ENCODE data around the gene CAPRIN2. TPM values are rescaled to one million over a fixed set of nuclear protein-coding genes. Genes with fewer than 3 reads are reported as not detected.

The CAPRIN2 gene
- total and polyA plus RNA-seq, 9 donors, result 16.8 to 31.7 (median 22.7) TPM

DNA sequence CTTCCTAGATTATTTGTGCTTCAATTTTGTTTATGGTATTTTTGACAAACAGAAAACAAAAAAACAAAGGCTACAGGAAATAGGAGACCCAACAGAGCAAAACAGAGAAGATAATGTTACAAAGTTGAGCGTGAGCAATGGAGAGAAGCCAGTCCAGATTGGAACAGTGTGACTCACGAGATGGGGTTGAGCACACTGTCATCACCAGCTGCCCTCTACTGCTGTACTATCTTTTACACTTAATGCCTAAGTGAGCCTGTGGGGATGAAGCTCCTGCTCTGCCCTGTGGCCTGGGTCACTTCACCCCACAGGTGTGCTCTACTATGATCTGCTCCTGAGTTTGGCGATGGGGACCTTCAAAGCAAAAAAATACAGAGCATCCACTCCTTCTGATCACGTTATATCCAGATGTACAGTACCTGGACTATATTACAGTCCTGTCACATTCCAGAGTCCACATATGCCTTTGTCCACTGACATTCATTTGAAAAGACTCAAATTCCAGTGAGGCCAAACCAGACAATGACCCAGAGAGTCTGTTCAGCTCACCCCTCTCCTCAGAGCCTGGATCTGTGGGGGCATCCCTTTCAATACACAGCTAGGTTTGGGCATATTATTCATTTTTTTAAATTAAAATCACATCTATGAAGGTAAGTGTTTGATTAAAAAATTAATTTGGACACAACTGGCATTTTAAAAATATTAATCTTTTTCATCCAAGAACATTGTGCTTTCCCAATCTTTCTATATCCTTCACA, 63.5 kb downstream of the CAPRIN2 start:
- H3K27me3 ChIP-seq, result no peaks in the 10 kb centered on the region
- intact Hi-C loops (cut with DNase I), result no loop called here
- H3K4me3 ChIP-seq, result no peak overlapping the region
- peaks cover 13% of the 10 kb centered on the region for H3K4me1 ChIP-seq (ENCODE audit: insufficient read depth)
- no peaks in the 10 kb centered on the region for H3K36me3 ChIP-seq
- H3K9me3 ChIP-seq, result no peaks in the 10 kb centered on the region
- 47 to 55% (median 51%) methylated on average over 4 of the region's 4 CpGs for WGBS, 3 donors
- peak in 3 of 5 donors; percentile 22 to 28 (median 26) for DNase-seq
- no peak overlapping the region for H3K27ac ChIP-seq
- TF ChIP-seq, protein P1, sequence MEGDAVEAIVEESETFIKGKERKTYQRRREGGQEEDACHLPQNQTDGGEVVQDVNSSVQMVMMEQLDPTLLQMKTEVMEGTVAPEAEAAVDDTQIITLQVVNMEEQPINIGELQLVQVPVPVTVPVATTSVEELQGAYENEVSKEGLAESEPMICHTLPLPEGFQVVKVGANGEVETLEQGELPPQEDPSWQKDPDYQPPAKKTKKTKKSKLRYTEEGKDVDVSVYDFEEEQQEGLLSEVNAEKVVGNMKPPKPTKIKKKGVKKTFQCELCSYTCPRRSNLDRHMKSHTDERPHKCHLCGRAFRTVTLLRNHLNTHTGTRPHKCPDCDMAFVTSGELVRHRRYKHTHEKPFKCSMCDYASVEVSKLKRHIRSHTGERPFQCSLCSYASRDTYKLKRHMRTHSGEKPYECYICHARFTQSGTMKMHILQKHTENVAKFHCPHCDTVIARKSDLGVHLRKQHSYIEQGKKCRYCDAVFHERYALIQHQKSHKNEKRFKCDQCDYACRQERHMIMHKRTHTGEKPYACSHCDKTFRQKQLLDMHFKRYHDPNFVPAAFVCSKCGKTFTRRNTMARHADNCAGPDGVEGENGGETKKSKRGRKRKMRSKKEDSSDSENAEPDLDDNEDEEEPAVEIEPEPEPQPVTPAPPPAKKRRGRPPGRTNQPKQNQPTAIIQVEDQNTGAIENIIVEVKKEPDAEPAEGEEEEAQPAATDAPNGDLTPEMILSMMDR (IDR thresholded peaks at IDR 0.05), result no peak
- no peak for TF ChIP-seq EP300 (IDR thresholded peaks at IDR 0.05)
- no peak for TF ChIP-seq POLR2A (IDR thresholded peaks at IDR 0.05)

GRCh38 chr12:30687265-30687986, 67.3 kb downstream of the CAPRIN2 start:
- Histone ChIP-seq H3K27ac (no peak overlapping the region), H3K27me3 (no peaks in the 10 kb centered on the region), H3K4me1 (ENCODE audit: insufficient read depth) (peaks cover under 1% of the 10 kb centered on the region), H3K36me3 (no peaks in the 10 kb centered on the region), H3K9me3 (no peaks in the 10 kb centered on the region), H3K4me3 (no peak overlapping the region)
- WGBS, 3 donors, result 78 to 91% (median 86%) methylated on average over 2 of the region's 2 CpGs
- no peak for DNase-seq
- TF ChIP-seq POLR2A (IDR thresholded peaks at IDR 0.05), result no peak
- intact Hi-C loops (cut with DNase I), result no loop called here

DNA sequence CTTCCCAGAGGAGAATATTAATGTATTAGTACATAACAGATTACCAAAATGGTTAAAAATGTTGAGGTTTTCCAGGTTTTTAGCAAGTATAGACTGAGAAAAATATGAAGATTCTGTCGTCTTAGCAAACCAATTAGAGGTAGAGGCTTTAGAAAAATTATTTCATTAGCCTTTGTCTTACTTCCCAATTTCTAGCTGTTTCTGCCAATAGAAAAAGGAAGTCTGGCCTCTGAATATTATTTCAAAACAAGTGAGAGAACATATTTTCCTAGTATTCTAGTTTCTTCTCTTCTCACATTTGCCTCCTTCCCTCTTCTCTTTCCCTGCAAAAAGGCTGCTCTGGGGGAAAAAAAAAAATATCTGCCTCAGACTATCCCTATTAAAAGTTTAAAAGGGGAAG, 75.5 kb downstream of the CAPRIN2 start:
- Histone ChIP-seq H3K27ac (no peak overlapping the region), H3K27me3 (no peaks in the 10 kb centered on the region), H3K9me3 (no peaks in the 10 kb centered on the region), H3K4me3 (no peak overlapping the region), H3K4me1 (ENCODE audit: insufficient read depth) (no peaks in the 10 kb centered on the region), H3K36me3 (no peaks in the 10 kb centered on the region)
- intact Hi-C loops (cut with DNase I), result no loop called here
- WGBS, 3 donors, result 83 to 87% (median 86%) methylated on average over 1 of the region's 1 CpG
- no peak for DNase-seq
- TF ChIP-seq EP300 (IDR thresholded peaks at IDR 0.05), result no peak
- TF ChIP-seq, protein P1 (IDR thresholded peaks at IDR 0.05), result no peak
- no peak for TF ChIP-seq POLR2A (IDR thresholded peaks at IDR 0.05)

GRCh38 chr12:30678221-30678620, 76.5 kb downstream of the CAPRIN2 start:
- Histone ChIP-seq H3K9me3 (no peaks in the 10 kb centered on the region), H3K36me3 (no peaks in the 10 kb centered on the region), H3K4me3 (no peak overlapping the region), H3K27me3 (no peaks in the 10 kb centered on the region), H3K27ac (no peak overlapping the region), H3K4me1 (ENCODE audit: insufficient read depth) (no peaks in the 10 kb centered on the region)
- no peak for DNase-seq
- TF ChIP-seq, protein P1 (IDR thresholded peaks at IDR 0.05), result no peak
- TF ChIP-seq POLR2A (IDR thresholded peaks at IDR 0.05) (no peak), EP300 (IDR thresholded peaks at IDR 0.05) (no peak)
- WGBS, 3 donors, result 91 to 95% (median 91%) methylated on average over 1 of the region's 1 CpG
- intact Hi-C loops (cut with DNase I), result no loop called here

DNA sequence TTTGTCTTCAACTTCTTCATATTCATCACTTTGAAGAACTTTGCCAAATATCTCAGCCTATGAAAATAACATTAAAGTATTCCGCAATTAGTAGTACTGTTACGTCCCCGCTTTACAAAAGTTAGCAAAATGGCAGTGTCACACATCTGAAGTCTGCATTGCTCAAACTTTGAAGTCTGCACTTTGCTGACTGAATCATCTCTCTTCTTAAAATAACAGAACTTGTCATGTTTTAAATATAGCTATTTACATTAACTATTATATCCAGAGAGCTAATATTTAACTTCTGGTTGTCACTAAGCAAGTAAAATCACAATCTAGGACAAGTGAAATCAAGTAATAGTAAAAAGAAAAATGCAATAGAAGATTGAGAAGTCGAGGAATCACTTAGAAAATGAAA, 93.5 kb downstream of the CAPRIN2 start:
- Histone ChIP-seq H3K9me3 (no peaks in the 10 kb centered on the region), H3K4me3 (no peak overlapping the region), H3K36me3 (no peaks in the 10 kb centered on the region), H3K4me1 (ENCODE audit: insufficient read depth) (no peaks in the 10 kb centered on the region), H3K27ac (no peak overlapping the region), H3K27me3 (no peaks in the 10 kb centered on the region)
- intact Hi-C loops (cut with DNase I), result no loop called here
- TF ChIP-seq POLR2A (IDR thresholded peaks at IDR 0.05), result no peak
- TF ChIP-seq, protein P1 (IDR thresholded peaks at IDR 0.05), result no peak
- no peak for TF ChIP-seq EP300 (IDR thresholded peaks at IDR 0.05)
- no peak for DNase-seq
- WGBS, 3 donors, result 73 to 93% (median 84%) methylated on average over 4 of the region's 4 CpGs

Measured in ovary (tissue), 9 donors.